Mesendoderm (in vitro differentiated cells): ENCODE measurements around the gene SUGCT.
A peak's percentile ranks its signal among the peaks of the same experiment; 100 is the strongest.
"Not testable (repeated sequence)": the region's sequence is repeated elsewhere in the genome, so short reads cannot be mapped to it uniquely, and the experiment has no call there.

ENCODE experiments used
- DNase-seq: peaks from one replicate; pipeline ENCODE4 v3.0.0; 2013
- H2AK5ac ChIP-seq: 2 replicates; pipeline ENCODE4 v1.6.1; 2013; ENCODE audit warnings: low read length, inconsistent platforms
- H2BK120ac ChIP-seq: 2 replicates; pipeline ENCODE4 v1.6.1; 2013; ENCODE audit warnings: low read depth, mild to moderate bottlenecking, low read length, moderate library complexity, mixed read lengths
- H2BK15ac ChIP-seq: replicated peaks from 2 replicates; pipeline ENCODE4 v1.6.1; 2013; ENCODE audit warnings: low read depth, mild to moderate bottlenecking, moderate library complexity
- H2BK5ac ChIP-seq: 2 replicates; pipeline ENCODE4 v1.6.1; 2013; ENCODE audit warnings: low read length, inconsistent platforms
- H3K18ac ChIP-seq: 2 replicates; pipeline ENCODE4 v1.6.1; 2013; ENCODE audit warnings: mild to moderate bottlenecking, low read length, mixed read lengths
- H3K23ac ChIP-seq: one replicate; pipeline ENCODE4 v1.6.1; 2013; ENCODE audit warnings: low read length
- H3K27ac ChIP-seq: 2 replicates; pipeline ENCODE4 v1.5.1; 2013; ENCODE audit warnings: low read depth, mild to moderate bottlenecking, inconsistent platforms, low read length, moderate library complexity
- H3K27me3 ChIP-seq: 2 replicates; pipeline ENCODE4 v1.6.1; 2013; ENCODE audit warnings: low read length, control low read depth, mild to moderate bottlenecking, inconsistent platforms; ENCODE audit not compliant: insufficient read depth, poor library complexity
- H3K36me3 ChIP-seq: 2 replicates; pipeline ENCODE4 v1.6.1; 2013; ENCODE audit warnings: low read length, inconsistent platforms; ENCODE audit not compliant: control insufficient read depth, insufficient read depth
- H3K4ac ChIP-seq: one replicate; pipeline ENCODE4 v1.6.1; 2013; ENCODE audit warnings: low read depth, mild to moderate bottlenecking, low read length, moderate library complexity
- H3K4me1 ChIP-seq: 2 replicates; pipeline ENCODE4 v1.6.1; 2013; ENCODE audit warnings: low read depth, low read length, inconsistent platforms; ENCODE audit not compliant: control insufficient read depth
- H3K4me2 ChIP-seq: 2 replicates; pipeline ENCODE4 v1.6.1; 2013; ENCODE audit warnings: low read length
- H3K4me3 ChIP-seq: 2 replicates; pipeline ENCODE4 v1.5.1; 2013; ENCODE audit warnings: mild to moderate bottlenecking, low read length
- H3K56ac ChIP-seq: one replicate; pipeline ENCODE4 v1.6.1; 2013; ENCODE audit warnings: low read length
- H3K79me1 ChIP-seq: 2 replicates; pipeline ENCODE4 v1.6.1; 2013; ENCODE audit warnings: low read length, inconsistent platforms
- H3K79me2 ChIP-seq: 2 replicates; pipeline ENCODE4 v1.6.1; 2013; ENCODE audit warnings: mild to moderate bottlenecking, low read length; ENCODE audit not compliant: control insufficient read depth, insufficient read depth
- H3K9ac ChIP-seq: 2 replicates; pipeline ENCODE4 v1.6.1; 2013; ENCODE audit warnings: low read length, inconsistent platforms
- H4K5ac ChIP-seq: one replicate; pipeline ENCODE4 v1.6.1; 2013; ENCODE audit warnings: low read length
- H4K8ac ChIP-seq: one replicate; pipeline ENCODE4 v1.6.1; 2013; ENCODE audit warnings: low read depth, mild to moderate bottlenecking, control low read depth, low read length, moderate library complexity
- WGBS: extraction: QIAGEN DNeasy Blood & Tissue Kit; methylation state at CpG from one replicate; pipeline ENCODE4 v1.1.7; 2013; ENCODE audit warnings: low lambda C conversion rate, missing lambda C conversion rate; ENCODE audit not compliant: insufficient coverage; ENCODE audit errors: extremely low coverage; 5-methylcytosine and 5-hydroxymethylcytosine counted together

SUGCT gene

DNA sequence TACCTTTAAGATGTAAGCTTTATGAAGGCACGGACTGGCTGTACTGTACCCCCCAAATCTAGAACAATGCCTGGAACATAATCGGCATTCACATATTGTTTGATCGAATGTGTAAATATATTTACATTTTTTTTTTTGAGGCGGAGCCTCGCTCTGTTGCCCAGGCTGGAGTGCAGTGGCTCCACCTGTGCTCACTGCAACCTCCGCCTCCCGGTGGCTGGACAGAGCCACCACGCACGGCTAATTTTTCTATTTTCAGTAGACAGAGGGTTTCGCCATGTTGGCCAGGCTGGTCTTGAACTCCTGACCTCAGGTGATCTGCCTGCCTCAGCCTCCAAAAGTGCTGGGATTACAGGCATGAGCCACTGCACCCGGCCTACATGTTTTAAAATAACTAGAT, 118.6 kb downstream of the SUGCT start:
- not testable (repeated sequence) for H3K36me3 ChIP-seq, H3K4me1 ChIP-seq, H3K4me3 ChIP-seq, H3K4ac ChIP-seq, H3K27me3 ChIP-seq, H3K27ac ChIP-seq, H3K79me1 ChIP-seq, H3K18ac ChIP-seq, H4K5ac ChIP-seq, H2BK15ac ChIP-seq, H2AK5ac ChIP-seq, H2BK120ac ChIP-seq, H4K8ac ChIP-seq, H2BK5ac ChIP-seq, H3K9ac ChIP-seq, H3K23ac ChIP-seq, H3K56ac ChIP-seq, H3K4me2 ChIP-seq, H3K79me2 ChIP-seq
- WGBS = no CpG with 5 or more reads among the region's 11 CpGs
- peak; percentile 13 for DNase-seq

DNA sequence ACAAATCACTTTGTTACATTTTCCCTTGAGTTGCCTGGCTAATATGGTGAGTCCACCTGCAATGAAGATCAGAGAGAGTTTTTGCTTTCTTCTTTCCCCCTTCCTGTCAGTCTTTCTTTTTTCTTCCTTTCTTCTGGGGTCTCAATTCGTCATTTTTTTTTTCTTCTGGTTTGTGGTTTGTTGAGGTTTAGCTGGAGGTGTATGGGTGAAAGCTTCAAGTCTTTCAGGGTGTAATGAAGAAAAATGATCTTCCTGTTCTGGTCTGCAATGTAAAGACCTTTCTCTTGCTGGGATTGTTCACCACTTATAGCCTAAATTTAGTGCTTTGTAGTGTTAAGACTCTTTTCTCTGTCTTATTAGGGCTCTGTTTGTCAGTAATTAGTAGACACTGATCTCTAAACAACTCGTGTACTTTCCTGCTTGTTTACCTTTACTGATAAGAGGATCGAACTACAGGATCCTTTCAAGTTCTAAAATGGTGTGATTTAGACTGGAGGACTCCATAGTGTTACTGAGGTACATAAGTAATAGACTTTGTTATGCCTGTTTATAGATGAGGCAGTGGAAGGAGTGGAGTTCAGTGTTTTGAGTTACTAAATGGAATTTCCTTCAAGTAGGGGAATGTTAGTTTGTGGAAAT, 129.1 kb downstream of the SUGCT start:
- Histone ChIP-seq H2BK15ac (no peak overlapping the region), H2AK5ac (no peak overlapping the region), H3K79me2 (no peaks in the 10 kb centered on the region), H4K5ac (no peak overlapping the region), H3K23ac (no peak overlapping the region), H3K27ac (no peak overlapping the region), H3K9ac (no peak overlapping the region), H3K4ac (no peak overlapping the region), H3K79me1 (no peaks in the 10 kb centered on the region), H3K56ac (no peak overlapping the region), H2BK120ac (no peak overlapping the region), H2BK5ac (no peak overlapping the region), H4K8ac (no peak overlapping the region), H3K4me1 (no peaks in the 10 kb centered on the region), H3K4me3 (no peak overlapping the region), H3K4me2 (no peak overlapping the region), H3K18ac (no peak overlapping the region), H3K27me3 (no peaks in the 10 kb centered on the region), H3K36me3 (no peaks in the 10 kb centered on the region)
- WGBS = no CpG with 5 or more reads among the region's 3 CpGs
- DNase-seq = peak; percentile 18

DNA sequence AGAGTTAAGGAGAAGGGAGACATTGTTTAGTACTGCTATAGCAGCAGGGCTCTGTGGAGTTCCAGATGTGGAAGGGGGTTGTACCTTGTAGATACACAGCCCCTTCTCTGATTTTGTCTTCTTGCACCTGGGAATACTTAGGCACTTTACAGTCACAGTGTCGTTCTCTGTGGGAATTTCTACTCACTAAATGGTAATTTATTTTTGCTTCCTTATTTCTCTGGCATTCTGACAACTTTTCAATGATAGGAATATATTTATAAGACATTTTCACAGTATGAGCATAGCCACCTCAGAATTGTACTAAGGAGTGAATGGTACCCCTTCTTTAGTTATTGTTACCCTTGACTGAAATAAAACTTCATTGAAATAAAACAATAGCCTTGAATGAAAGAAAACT, 132.8 kb downstream of the SUGCT start:
- no peaks in the 10 kb centered on the region for H3K27me3 ChIP-seq
- H3K9ac ChIP-seq = no peak overlapping the region
- no peak overlapping the region for H4K8ac ChIP-seq
- H3K4me1 ChIP-seq = no peaks in the 10 kb centered on the region
- no peaks in the 10 kb centered on the region for H3K79me1 ChIP-seq
- no peak overlapping the region for H3K4me3 ChIP-seq
- no peak overlapping the region for H2BK120ac ChIP-seq
- no peak overlapping the region for H4K5ac ChIP-seq
- H2BK5ac ChIP-seq = no peak overlapping the region
- H3K36me3 ChIP-seq = no peaks in the 10 kb centered on the region
- no peak overlapping the region for H2AK5ac ChIP-seq
- H3K4me2 ChIP-seq = no peak overlapping the region
- H2BK15ac ChIP-seq = no peak overlapping the region
- H3K18ac ChIP-seq = no peak overlapping the region
- DNase-seq = no peak
- H3K4ac ChIP-seq = no peak overlapping the region
- no peak overlapping the region for H3K56ac ChIP-seq
- no peak overlapping the region for H3K23ac ChIP-seq
- no peak overlapping the region for H3K27ac ChIP-seq
- no peaks in the 10 kb centered on the region for H3K79me2 ChIP-seq
- no CpG with 5 or more reads among the region's 1 CpG for WGBS

DNA sequence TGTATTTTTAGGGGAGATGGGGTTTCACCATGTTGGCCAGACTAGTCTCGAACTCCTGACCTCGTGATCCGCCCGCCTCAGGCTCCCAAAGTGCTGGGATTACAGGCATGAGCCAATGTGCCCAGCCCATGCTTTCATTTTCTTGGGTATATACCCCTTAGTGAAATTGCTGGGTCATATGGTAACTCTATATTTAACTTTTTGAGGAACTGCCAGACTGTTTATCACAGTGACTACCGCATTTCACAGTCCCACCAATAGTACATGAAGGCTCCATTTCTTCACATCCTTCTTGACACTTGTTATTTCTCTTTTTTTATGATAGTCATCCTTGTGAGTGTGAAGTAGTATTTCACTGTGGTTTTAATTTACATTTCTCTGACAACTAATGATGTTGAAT, 134.0 kb downstream of the SUGCT start:
- not testable (repeated sequence) for H3K4me3 ChIP-seq, H2BK120ac ChIP-seq, H3K18ac ChIP-seq, H4K8ac ChIP-seq, H3K4ac ChIP-seq, H3K79me2 ChIP-seq, H2BK15ac ChIP-seq, H3K4me2 ChIP-seq, H2AK5ac ChIP-seq, H3K79me1 ChIP-seq, H4K5ac ChIP-seq, H2BK5ac ChIP-seq, H3K27ac ChIP-seq, H3K36me3 ChIP-seq, H3K9ac ChIP-seq, H3K23ac ChIP-seq, H3K27me3 ChIP-seq, H3K4me1 ChIP-seq, DNase-seq, H3K56ac ChIP-seq
- WGBS = no CpG with 5 or more reads among the region's 5 CpGs

DNA sequence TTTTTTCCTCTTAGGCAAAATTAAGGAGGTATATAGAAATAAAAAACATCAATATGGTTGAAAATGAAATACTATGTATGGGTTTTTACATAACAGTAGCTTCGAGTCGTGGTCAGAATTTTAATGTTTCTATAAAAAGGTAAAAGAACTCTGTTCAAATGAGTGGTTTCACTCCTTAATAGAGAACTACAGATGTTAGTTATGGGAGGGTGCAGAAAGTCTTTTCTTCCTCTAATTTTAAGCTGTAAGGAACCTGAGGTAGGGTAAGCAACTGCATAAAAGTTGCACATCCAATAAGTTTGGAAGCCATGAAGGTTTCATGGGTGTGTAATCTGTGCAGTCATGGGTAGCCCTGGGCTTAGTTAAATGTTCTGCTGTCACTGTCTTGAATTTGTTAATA, 141.3 kb downstream of the SUGCT start:
- no peak overlapping the region for H4K5ac ChIP-seq
- H3K27me3 ChIP-seq = no peaks in the 10 kb centered on the region
- no peaks in the 10 kb centered on the region for H3K79me2 ChIP-seq
- no peak overlapping the region for H4K8ac ChIP-seq
- H3K18ac ChIP-seq = no peak overlapping the region
- H3K9ac ChIP-seq = no peak overlapping the region
- H3K4me3 ChIP-seq = no peak overlapping the region
- no peak overlapping the region for H3K4me2 ChIP-seq
- H3K27ac ChIP-seq = no peak overlapping the region
- H2BK15ac ChIP-seq = no peak overlapping the region
- no peak overlapping the region for H3K4ac ChIP-seq
- no peak overlapping the region for H3K23ac ChIP-seq
- H3K4me1 ChIP-seq = no peaks in the 10 kb centered on the region
- H3K36me3 ChIP-seq = no peaks in the 10 kb centered on the region
- H2AK5ac ChIP-seq = no peak overlapping the region
- no peak for DNase-seq
- no peaks in the 10 kb centered on the region for H3K79me1 ChIP-seq
- H2BK5ac ChIP-seq = no peak overlapping the region
- H2BK120ac ChIP-seq = no peak overlapping the region
- H3K56ac ChIP-seq = no peak overlapping the region
- no CpG with 5 or more reads among the region's 2 CpGs for WGBS

DNA sequence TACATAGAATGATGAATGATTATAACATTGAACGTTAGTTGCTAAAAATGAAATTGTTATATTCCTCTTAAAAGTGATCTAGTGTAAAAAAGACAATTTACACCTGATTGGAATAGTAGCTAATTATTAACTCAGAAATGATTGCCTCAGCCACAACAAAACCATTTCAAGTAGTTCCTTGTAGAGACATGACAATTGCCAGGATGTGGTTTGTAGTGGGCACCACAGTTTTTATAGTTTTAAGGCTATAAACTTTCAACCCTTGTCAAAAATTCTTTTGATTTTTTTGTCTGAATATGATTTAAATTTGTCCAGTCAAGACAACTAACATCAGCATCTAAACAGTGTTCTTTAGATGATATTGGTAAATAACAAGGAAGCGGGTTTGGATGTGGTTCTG, 145.2 kb downstream of the SUGCT start:
- H3K79me2 ChIP-seq = no peaks in the 10 kb centered on the region
- WGBS = no CpG with 5 or more reads among the region's 2 CpGs
- H3K9ac ChIP-seq = no peak overlapping the region
- H2BK120ac ChIP-seq = no peak overlapping the region
- H3K56ac ChIP-seq = no peak overlapping the region
- H3K4me1 ChIP-seq = no peaks in the 10 kb centered on the region
- H3K23ac ChIP-seq = no peak overlapping the region
- H2BK5ac ChIP-seq = no peak overlapping the region
- no peak overlapping the region for H3K18ac ChIP-seq
- H3K79me1 ChIP-seq = no peaks in the 10 kb centered on the region
- no peaks in the 10 kb centered on the region for H3K27me3 ChIP-seq
- H2BK15ac ChIP-seq = no peak overlapping the region
- no peaks in the 10 kb centered on the region for H3K36me3 ChIP-seq
- H3K27ac ChIP-seq = no peak overlapping the region
- H4K5ac ChIP-seq = no peak overlapping the region
- H4K8ac ChIP-seq = no peak overlapping the region
- no peak overlapping the region for H3K4me3 ChIP-seq
- H2AK5ac ChIP-seq = no peak overlapping the region
- DNase-seq = no peak
- no peak overlapping the region for H3K4ac ChIP-seq
- H3K4me2 ChIP-seq = no peak overlapping the region
